GM23248 (cell line): ENCODE measurements around the gene NXF3.

Experiments
- EZH2 ChIP-seq: fragments of 200-600 bp; sonication (generic); IDR thresholded peaks from 2 replicates; pipeline ENCODE4 v1.6.1; 2018; ENCODE audit warnings: antibody characterized with exemption, mild to moderate bottlenecking; ENCODE audit not compliant: insufficient read depth, poor library complexity, severe bottlenecking
- EZH2phosphoT487 ChIP-seq: fragments of 200-600 bp; sonication (generic); IDR thresholded peaks from 2 replicates; pipeline ENCODE4 v1.6.1; 2018; ENCODE audit warnings: antibody characterized with exemption, moderate library complexity, mild to moderate bottlenecking, low read depth; ENCODE audit not compliant: insufficient read depth

DNA sequence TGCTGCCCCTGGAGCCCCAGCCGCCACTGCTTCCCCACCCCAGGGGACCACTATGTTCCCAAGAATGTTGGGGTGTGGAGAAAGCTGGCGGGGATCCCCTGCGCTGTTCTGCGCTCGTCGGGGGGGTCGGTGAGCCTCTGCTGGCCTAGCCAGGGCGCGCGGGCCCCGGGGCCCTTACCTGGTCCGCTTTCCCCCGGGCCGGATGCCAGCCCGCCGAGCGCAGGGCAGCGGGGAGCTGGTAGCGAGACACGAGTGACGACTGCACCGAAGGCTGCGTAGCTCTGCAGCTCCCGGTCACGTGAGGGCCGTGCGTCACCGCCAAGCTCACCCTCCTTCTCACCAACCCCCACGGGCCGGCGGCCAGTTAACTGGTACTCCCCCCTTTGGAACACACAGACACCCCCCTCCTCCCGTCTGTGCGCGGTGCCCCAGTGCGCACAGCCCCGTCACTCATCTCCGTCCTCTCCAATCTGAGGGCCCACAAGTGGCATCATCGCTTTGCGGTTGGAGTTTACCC, 29.0 kb downstream of the NXF3 start, which contains the start of gene BEX1:
- no peak for TF ChIP-seq EZH2
- TF ChIP-seq EZH2phosphoT487, result no peak
